ENCODE results near the gene HSPA9.

The HSPA9 gene

DNA sequence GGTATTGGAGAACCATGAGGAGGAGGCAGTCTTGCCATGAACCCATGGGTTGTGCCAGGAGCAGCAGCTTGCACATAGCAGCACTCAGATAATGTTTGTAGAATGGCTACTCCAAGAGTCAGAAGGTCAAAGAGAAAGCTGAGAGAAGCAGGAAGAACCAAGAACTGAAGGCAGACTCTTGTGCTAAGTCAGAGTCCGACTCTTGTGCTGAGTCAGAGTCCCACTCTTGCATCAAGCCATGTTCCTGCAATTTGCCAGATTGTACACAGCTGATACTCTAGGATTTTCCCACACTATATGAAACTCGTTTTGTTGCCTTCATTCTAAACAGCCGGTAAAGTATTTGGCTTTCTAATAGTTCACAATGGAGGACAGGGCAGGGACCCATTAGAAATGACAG lies 26.2 kb upstream of the HSPA9 start:
- TF ChIP-seq FOXP2 (optimal IDR thresholded peaks at IDR 0.05; ENCODE audit: borderline replicate concordance, extremely low read depth, extremely low read length, insufficient read depth) (no peak), SIN3A (IDR thresholded peaks at IDR 0.05; ENCODE audit: borderline replicate concordance, insufficient read depth, low read length) (no peak), POLR2AphosphoS5 (IDR thresholded peaks at IDR 0.05; ENCODE audit: low read depth, low read length) (no peak), TAF1 (IDR thresholded peaks at IDR 0.05; ENCODE audit: borderline replicate concordance, insufficient read depth, low read length) (no peak)
- TF ChIP-seq, protein P1, sequence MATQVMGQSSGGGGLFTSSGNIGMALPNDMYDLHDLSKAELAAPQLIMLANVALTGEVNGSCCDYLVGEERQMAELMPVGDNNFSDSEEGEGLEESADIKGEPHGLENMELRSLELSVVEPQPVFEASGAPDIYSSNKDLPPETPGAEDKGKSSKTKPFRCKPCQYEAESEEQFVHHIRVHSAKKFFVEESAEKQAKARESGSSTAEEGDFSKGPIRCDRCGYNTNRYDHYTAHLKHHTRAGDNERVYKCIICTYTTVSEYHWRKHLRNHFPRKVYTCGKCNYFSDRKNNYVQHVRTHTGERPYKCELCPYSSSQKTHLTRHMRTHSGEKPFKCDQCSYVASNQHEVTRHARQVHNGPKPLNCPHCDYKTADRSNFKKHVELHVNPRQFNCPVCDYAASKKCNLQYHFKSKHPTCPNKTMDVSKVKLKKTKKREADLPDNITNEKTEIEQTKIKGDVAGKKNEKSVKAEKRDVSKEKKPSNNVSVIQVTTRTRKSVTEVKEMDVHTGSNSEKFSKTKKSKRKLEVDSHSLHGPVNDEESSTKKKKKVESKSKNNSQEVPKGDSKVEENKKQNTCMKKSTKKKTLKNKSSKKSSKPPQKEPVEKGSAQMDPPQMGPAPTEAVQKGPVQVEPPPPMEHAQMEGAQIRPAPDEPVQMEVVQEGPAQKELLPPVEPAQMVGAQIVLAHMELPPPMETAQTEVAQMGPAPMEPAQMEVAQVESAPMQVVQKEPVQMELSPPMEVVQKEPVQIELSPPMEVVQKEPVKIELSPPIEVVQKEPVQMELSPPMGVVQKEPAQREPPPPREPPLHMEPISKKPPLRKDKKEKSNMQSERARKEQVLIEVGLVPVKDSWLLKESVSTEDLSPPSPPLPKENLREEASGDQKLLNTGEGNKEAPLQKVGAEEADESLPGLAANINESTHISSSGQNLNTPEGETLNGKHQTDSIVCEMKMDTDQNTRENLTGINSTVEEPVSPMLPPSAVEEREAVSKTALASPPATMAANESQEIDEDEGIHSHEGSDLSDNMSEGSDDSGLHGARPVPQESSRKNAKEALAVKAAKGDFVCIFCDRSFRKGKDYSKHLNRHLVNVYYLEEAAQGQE (IDR thresholded peaks at IDR 0.05; ENCODE audit: insufficient read depth in 1 of 2, low read depth in 2 of 2, low read length in 2 of 2): no peak

DNA sequence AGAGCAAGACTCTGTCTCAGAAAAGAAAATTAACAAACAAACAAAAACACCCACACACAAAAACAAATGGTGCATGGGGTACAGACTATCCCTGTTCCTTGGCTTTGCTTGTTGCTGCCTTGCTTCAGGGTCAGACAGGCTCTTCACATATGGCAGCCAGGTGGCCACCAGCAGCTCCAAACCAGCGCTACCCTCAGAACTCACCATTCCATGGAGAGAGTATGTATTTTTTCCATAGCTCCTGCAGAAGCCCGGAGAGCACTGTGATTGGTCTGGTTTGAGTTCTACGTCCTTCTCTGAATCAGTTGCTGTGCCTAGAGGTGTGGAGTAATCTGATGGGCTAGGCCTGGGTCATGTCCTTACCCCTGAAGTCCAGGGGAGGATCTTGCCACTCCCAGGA lies 25.2 kb upstream of the HSPA9 start:
- no peak for TF ChIP-seq FOXP2 (optimal IDR thresholded peaks at IDR 0.05; ENCODE audit: borderline replicate concordance, extremely low read depth, extremely low read length, insufficient read depth)
- TF ChIP-seq TAF1 (IDR thresholded peaks at IDR 0.05; ENCODE audit: borderline replicate concordance, insufficient read depth, low read length): no peak
- no peak for TF ChIP-seq SIN3A (IDR thresholded peaks at IDR 0.05; ENCODE audit: borderline replicate concordance, insufficient read depth, low read length)
- no peak for TF ChIP-seq POLR2AphosphoS5 (IDR thresholded peaks at IDR 0.05; ENCODE audit: low read depth, low read length)
- TF ChIP-seq, protein P1 (IDR thresholded peaks at IDR 0.05; ENCODE audit: insufficient read depth in 1 of 2, low read depth in 2 of 2, low read length in 2 of 2): no peak

DNA sequence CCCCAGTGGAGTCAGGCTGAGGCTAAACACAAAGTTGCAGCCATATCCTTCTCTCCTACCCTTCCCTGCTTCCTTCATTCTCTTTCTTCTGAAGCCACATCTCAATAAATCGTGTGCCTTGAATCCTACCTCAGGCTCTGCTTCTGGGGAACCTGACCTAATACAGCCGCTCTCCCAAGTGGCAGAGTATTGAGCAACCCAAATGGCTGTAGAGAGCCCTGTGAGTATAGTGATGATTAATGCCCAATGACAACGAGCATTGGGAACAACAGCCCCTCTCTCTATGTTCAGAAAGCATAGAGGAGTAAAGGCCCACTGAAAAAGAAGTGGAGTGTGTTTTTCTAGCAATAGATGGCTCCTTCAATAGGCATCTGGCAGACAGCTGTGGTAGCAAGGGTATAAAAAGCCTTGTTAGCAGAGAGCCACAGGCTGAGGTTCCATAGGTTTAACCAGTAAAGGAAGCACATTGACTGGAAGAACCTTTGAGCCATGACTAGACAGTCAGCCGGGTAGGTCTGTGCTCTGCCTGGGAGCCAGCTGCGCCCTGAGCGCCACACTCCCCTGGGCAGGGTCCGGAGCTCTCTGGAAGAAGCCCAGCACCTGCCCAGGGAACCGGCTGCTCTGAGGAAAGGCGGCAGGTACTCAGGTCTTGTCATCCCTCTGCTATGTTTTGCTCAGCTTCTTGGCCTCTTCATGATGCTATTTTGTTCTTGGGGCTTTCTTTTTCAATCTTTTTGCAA lies 22.6 kb upstream of the HSPA9 start:
- TF ChIP-seq POLR2AphosphoS5 (IDR thresholded peaks at IDR 0.05; ENCODE audit: low read depth, low read length): no peak
- TF ChIP-seq TAF1 (IDR thresholded peaks at IDR 0.05; ENCODE audit: borderline replicate concordance, insufficient read depth, low read length): no peak
- TF ChIP-seq FOXP2 (optimal IDR thresholded peaks at IDR 0.05; ENCODE audit: borderline replicate concordance, extremely low read depth, extremely low read length, insufficient read depth): no peak
- TF ChIP-seq, protein P1 (IDR thresholded peaks at IDR 0.05; ENCODE audit: insufficient read depth in 1 of 2, low read depth in 2 of 2, low read length in 2 of 2): no peak
- TF ChIP-seq SIN3A (IDR thresholded peaks at IDR 0.05; ENCODE audit: borderline replicate concordance, insufficient read depth, low read length): no peak

DNA sequence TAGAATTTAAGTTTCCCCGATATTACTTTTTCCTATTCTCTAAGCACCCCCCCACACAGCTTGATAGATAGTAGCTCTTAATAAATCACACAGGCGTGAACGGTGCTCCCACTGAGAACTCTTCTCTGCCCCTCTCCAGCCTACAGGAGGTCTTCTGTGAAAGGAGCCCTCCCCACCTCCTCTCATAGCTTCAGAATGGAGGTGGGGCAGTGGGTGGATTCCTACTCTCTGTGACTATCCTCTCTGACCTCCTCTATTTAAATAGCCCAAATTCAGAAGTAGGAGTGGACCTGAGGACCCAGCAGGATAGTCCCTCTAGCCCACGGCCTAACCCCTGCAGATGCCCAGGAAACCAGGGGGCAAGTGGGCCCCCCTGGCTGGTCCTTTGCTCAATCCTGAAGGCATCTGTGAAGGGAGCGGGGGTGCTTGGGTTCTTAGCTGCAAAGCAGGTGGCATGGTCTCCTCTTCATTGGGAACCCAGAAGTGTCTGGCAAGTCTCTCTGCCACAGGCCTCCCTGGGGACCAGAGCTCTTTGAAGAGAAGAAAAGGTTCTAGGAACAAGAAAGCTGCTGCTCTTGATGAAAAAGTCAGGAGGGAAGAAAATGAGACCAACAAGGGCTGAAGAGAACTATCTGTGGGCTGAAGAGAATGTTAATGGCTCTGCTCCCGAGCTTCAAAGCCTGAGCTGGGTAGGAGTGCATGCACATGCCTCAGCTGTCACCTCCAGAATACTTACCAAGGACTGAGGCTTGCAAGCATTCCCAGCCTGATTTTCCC lies 21.1 kb upstream of the HSPA9 start:
- no peak for TF ChIP-seq TAF1 (IDR thresholded peaks at IDR 0.05; ENCODE audit: borderline replicate concordance, insufficient read depth, low read length)
- TF ChIP-seq, protein P1 (IDR thresholded peaks at IDR 0.05; ENCODE audit: insufficient read depth in 1 of 2, low read depth in 2 of 2, low read length in 2 of 2): no peak
- TF ChIP-seq POLR2AphosphoS5 (IDR thresholded peaks at IDR 0.05; ENCODE audit: low read depth, low read length): no peak
- TF ChIP-seq SIN3A (IDR thresholded peaks at IDR 0.05; ENCODE audit: borderline replicate concordance, insufficient read depth, low read length): no peak
- TF ChIP-seq FOXP2 (optimal IDR thresholded peaks at IDR 0.05; ENCODE audit: borderline replicate concordance, extremely low read depth, extremely low read length, insufficient read depth): no peak
